Osteoblast (primary cell): Measurements from ENCODE around the gene MIS12. TPM values are rescaled to one million over a fixed set of nuclear protein-coding genes. Genes with fewer than 3 reads are reported as not detected.

Experiments used
- DNase-seq: peaks from one replicate; pipeline ENCODE4 v3.0.0; 2011; ENCODE audit warnings: low spot score, mixed read lengths; ENCODE audit not compliant: insufficient read length; ENCODE audit errors: missing footprints
- H2AFZ ChIP-seq: 2 replicates; pipeline ENCODE4 v1.6.0; 2011; ENCODE audit warnings: mild to moderate bottlenecking, low read length
- H3K27ac ChIP-seq: 2 replicates; pipeline ENCODE4 v1.5.1; 2011; ENCODE audit warnings: mild to moderate bottlenecking, low read depth, low read length, moderate library complexity
- H3K27me3 ChIP-seq: 2 replicates; pipeline ENCODE4 v1.6.0; 2012; ENCODE audit warnings: mild to moderate bottlenecking, control low read depth, inconsistent platforms, low read length, moderate library complexity; ENCODE audit not compliant: insufficient read depth
- H3K36me3 ChIP-seq: 2 replicates; pipeline ENCODE4 v1.5.1; 2011; ENCODE audit warnings: mild to moderate bottlenecking, low read length, control low read depth, moderate library complexity; ENCODE audit not compliant: insufficient read depth
- H3K4me1 ChIP-seq: 2 replicates; pipeline ENCODE4 v1.5.1; 2011; ENCODE audit warnings: mild to moderate bottlenecking, low read length, control low read depth, moderate library complexity; ENCODE audit not compliant: insufficient read depth
- H3K4me2 ChIP-seq: 2 replicates; pipeline ENCODE4 v1.6.0; 2011; ENCODE audit warnings: mild to moderate bottlenecking, low read length; ENCODE audit not compliant: insufficient read depth
- H3K4me3 ChIP-seq: fragments of 200-600 bp; sonication (generic); 3 replicates; pipeline ENCODE4 v1.5.1; 2012; ENCODE audit warnings: mild to moderate bottlenecking, low read length, inconsistent platforms; ENCODE audit not compliant: insufficient read depth
- H3K79me2 ChIP-seq: 2 replicates; pipeline ENCODE4 v1.6.0; 2012; ENCODE audit warnings: mild to moderate bottlenecking, low read length, control low read depth, inconsistent platforms; ENCODE audit not compliant: insufficient read depth
- H3K9me3 ChIP-seq: 2 replicates; pipeline ENCODE4 v1.5.1; 2011; ENCODE audit warnings: low read depth, low read length, control low read depth
- H4K20me1 ChIP-seq: 2 replicates; pipeline ENCODE4 v1.6.0; 2012; ENCODE audit warnings: mild to moderate bottlenecking, low read length, control low read depth; ENCODE audit not compliant: insufficient read depth
- CTCF ChIP-seq: IDR thresholded peaks from 2 replicates; pipeline ENCODE4 v1.5.1; 2011; ENCODE audit warnings: mild to moderate bottlenecking, low read depth, low read length, moderate library complexity; ENCODE audit errors: extremely low read depth
- total RNA-seq: library from RNA; depleted of rRNA; stranded (reverse); fragments of >200 nt; gene quantifications from 2 replicates; pipeline ENCODE4 v1.2.3, GENCODE V29; 2012

Gene MIS12
- total RNA-seq, 1 donor: 10.9 TPM

GRCh38 chr17:5510771-5511170 lies 24.4 kb downstream of the MIS12 start:
- Histone ChIP-seq H3K9me3 (no peaks in the 10 kb centered on the region), H3K27me3 (no peaks in the 10 kb centered on the region), H2AFZ (no peak overlapping the region), H3K79me2 (peaks cover 3% of the 10 kb centered on the region), H3K27ac (no peak overlapping the region), H3K4me3 (no peak overlapping the region), H3K4me2 (no peak overlapping the region), H3K4me1 (peaks cover 29% of the 10 kb centered on the region), H3K36me3 (peaks cover 21% of the 10 kb centered on the region), H4K20me1 (no peaks in the 10 kb centered on the region)
- no peak for TF ChIP-seq CTCF
- DNase-seq: no peak

- no peak overlapping the region for H3K27ac ChIP-seq
- H3K36me3 ChIP-seq: peaks cover 21% of the 10 kb centered on the region
- no peak overlapping the region for H3K4me3 ChIP-seq
- H3K4me1 ChIP-seq: peaks cover 36% of the 10 kb centered on the region
- no peaks in the 10 kb centered on the region for H4K20me1 ChIP-seq
- H3K9me3 ChIP-seq: no peaks in the 10 kb centered on the region
- TF ChIP-seq CTCF: no peak
- no peak for DNase-seq
- H3K4me2 ChIP-seq: no peak overlapping the region
- H3K27me3 ChIP-seq: no peaks in the 10 kb centered on the region
- H2AFZ ChIP-seq: no peak overlapping the region
- H3K79me2 ChIP-seq: peaks cover 3% of the 10 kb centered on the region
Measured at GRCh38 chr17:5511401-5512225, 25.2 kb downstream of the MIS12 start.

- peaks cover 35% of the 10 kb centered on the region for H3K4me1 ChIP-seq
- TF ChIP-seq CTCF: no peak
- no peak overlapping the region for H2AFZ ChIP-seq
- H3K4me2 ChIP-seq: no peak overlapping the region
- H4K20me1 ChIP-seq: no peaks in the 10 kb centered on the region
- H3K27ac ChIP-seq: no peak overlapping the region
- peaks cover 3% of the 10 kb centered on the region for H3K79me2 ChIP-seq
- peaks cover 21% of the 10 kb centered on the region for H3K36me3 ChIP-seq
- H3K9me3 ChIP-seq: no peaks in the 10 kb centered on the region
- no peaks in the 10 kb centered on the region for H3K27me3 ChIP-seq
- DNase-seq: no peak
- H3K4me3 ChIP-seq: no peak overlapping the region
Measured at GRCh38 chr17:5513628-5514027, 27.3 kb downstream of the MIS12 start.

- no peaks in the 10 kb centered on the region for H3K27me3 ChIP-seq
- TF ChIP-seq CTCF: no peak
- peaks cover 21% of the 10 kb centered on the region for H3K36me3 ChIP-seq
- H3K4me1 ChIP-seq: peaks cover 22% of the 10 kb centered on the region
- peaks cover 3% of the 10 kb centered on the region for H3K79me2 ChIP-seq
- peak overlapping the region; percentile 72 for H3K27ac ChIP-seq
- H3K9me3 ChIP-seq: no peaks in the 10 kb centered on the region
- DNase-seq: no peak
- H2AFZ ChIP-seq: no peak overlapping the region
- H4K20me1 ChIP-seq: no peaks in the 10 kb centered on the region
- no peak overlapping the region for H3K4me3 ChIP-seq
- no peak overlapping the region for H3K4me2 ChIP-seq
Measured at GRCh38 chr17:5514976-5515375, 28.6 kb downstream of the MIS12 start.
